ENCODE measurements around the gene SRY.
"Not testable (repeated sequence)": the region's sequence is repeated elsewhere in the genome, so short reads cannot be mapped to it uniquely, and the experiment has no call there.

SRY gene

GRCh38 chrY:2787600-2787999 lies at the start of gene SRY:
SRY (minus strand) TSS chrY:2787682; CDS start chrY:2787603, 79 bp downstream.
- FAIRE-seq, result no peak

- no peak for FAIRE-seq
Measured at GRCh38 chrY:2837078-2837477, 49.6 kb upstream of the SRY start.

GRCh38 chrY:2835230-2835629 lies 47.7 kb upstream of the SRY start:
- FAIRE-seq, result no peak

GRCh38 chrY:2828497-2828896 lies 41.0 kb upstream of the SRY start:
- FAIRE-seq, result no peak

GRCh38 chrY:2824471-2824870 lies 37.0 kb upstream of the SRY start:
- no peak for FAIRE-seq

GRCh38 chrY:2817146-2817896 lies 29.8 kb upstream of the SRY start:
- not testable (repeated sequence) for FAIRE-seq

GRCh38 chrY:2800246-2800645 lies 12.8 kb upstream of the SRY start:
- FAIRE-seq, result no peak

- FAIRE-seq, result no peak
Measured at GRCh38 chrY:2797991-2798390, 10.5 kb upstream of the SRY start.

GRCh38 chrY:2796977-2797523 lies 9.6 kb upstream of the SRY start:
- FAIRE-seq, result no peak

- FAIRE-seq, result no peak
Measured at GRCh38 chrY:2789756-2790155, 2.3 kb upstream of the SRY start.

GRCh38 chrY:2786876-2787512 lies 488 bp downstream of the SRY start:
- no peak for FAIRE-seq

Measured in A204.1 (cell line).